ENCODE data around the gene GTF3C6.

GTF3C6 gene

DNA sequence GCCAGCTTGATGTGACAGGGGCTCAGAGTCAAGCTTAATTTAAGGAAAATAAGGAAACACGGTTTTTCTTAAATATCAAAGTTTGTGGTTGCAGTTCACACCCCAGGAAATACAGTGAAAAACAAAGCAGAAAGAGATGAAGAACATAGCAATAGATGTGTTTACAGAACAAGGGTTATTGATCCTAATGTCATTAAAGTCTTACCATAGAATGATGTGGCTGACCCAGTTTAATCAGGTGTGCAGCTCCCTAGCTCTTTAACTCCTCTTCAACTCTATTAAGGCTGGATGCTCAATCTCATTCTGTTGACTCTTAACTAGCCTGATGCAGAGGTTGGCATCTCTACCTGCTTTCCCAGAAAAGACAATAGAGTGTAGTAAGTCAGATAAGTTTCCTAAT is 7.5 kb upstream of the GTF3C6 start (continued):
- TF ChIP-seq, protein P1, sequence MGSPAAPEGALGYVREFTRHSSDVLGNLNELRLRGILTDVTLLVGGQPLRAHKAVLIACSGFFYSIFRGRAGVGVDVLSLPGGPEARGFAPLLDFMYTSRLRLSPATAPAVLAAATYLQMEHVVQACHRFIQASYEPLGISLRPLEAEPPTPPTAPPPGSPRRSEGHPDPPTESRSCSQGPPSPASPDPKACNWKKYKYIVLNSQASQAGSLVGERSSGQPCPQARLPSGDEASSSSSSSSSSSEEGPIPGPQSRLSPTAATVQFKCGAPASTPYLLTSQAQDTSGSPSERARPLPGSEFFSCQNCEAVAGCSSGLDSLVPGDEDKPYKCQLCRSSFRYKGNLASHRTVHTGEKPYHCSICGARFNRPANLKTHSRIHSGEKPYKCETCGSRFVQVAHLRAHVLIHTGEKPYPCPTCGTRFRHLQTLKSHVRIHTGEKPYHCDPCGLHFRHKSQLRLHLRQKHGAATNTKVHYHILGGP (tag by site-specific recombination; IDR thresholded peaks at IDR 0.05) = no peak
- TF ChIP-seq KLF8 (tag by site-specific recombination; IDR thresholded peaks at IDR 0.05) = no peak
- TF ChIP-seq ZBTB21 (tag by site-specific recombination; IDR thresholded peaks at IDR 0.05) = no peak
- TF ChIP-seq ZNF324 (tag by site-specific recombination; IDR thresholded peaks at IDR 0.05) = no peak
- no peak for TF ChIP-seq ZNF626 (tag by site-specific recombination; IDR thresholded peaks at IDR 0.05)
- no peak for TF ChIP-seq FEZF1 (tag by site-specific recombination; IDR thresholded peaks at IDR 0.05)
- TF ChIP-seq ZNF433 (tag by site-specific recombination; IDR thresholded peaks at IDR 0.05; ENCODE audit: low read depth) = no peak
- TF ChIP-seq, protein P2, sequence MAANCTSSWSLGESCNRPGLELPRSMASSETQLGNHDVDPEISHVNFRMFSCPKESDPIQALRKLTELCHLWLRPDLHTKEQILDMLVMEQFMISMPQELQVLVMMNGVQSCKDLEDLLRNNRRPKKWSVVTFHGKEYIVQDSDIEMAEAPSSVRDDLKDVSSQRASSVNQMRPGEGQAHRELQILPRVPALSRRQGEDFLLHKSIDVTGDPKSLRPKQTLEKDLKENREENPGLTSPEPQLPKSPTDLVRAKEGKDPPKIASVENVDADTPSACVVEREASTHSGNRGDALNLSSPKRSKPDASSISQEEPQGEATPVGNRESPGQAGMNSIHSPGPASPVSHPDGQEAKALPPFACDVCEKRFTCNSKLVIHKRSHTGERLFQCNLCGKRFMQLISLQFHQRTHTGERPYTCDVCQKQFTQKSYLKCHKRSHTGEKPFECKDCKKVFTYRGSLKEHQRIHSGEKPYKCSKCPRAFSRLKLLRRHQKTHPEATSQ (tag by site-specific recombination; IDR thresholded peaks at IDR 0.05) = no peak
- no peak for TF ChIP-seq ZIC2 (tag by site-specific recombination; IDR thresholded peaks at IDR 0.05)

DNA sequence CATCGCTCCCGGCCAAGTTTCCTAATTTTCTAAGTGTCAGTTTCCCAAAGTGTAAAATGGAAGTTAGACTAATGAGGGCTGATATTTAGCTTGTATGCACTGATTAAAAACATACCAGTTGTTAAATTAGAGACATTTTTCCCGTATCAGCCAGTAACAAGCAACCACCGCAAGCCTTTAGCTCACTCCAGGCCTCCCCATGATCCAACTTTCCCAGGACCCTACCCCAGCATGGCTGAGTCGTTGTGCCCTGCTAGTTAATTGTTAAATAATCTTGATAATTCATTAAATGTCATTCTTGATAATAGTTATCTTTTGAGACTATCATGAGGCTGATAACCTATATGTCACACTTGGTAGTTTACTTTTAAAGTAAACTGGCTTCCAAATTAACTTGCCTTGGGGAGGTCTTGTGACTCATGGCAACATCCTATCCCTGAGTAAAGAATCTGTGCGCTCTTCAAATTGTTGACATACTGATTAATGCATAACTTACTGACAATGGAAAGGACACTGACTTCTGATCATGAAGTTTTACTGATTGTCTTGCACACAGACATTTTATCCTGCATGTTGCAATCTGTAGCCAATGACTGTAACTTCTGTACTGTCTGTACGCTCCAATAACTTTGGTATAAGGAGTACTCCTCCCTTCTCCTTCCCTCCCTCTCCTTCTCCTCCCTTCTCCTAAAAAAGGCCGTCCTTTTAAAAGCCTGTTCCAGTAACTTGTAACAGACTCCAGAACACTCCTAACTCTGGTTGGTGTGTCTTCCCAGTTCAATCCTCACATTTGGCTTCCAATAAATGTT is 6.3 kb upstream of the GTF3C6 start:
- Histone ChIP-seq H3K4me3 (ENCODE audit: low read depth, low read length) (no peak overlapping the region), H3K4me1 (ENCODE audit: control insufficient read depth, insufficient read depth, low read length) (0 out of 2 replicates have a peak, but pooled peaks cover 4% of the 10 kb centered on the region), H3K27ac (ENCODE audit: extremely low read depth, low read depth, low read length) (no peak overlapping the region), H3K9me3 (ENCODE audit: control insufficient read depth, insufficient read depth, low read depth, low read length) (no peaks in the 10 kb centered on the region), H3K36me3 (ENCODE audit: control insufficient read depth in 2 of 2, insufficient read depth in 1 of 2, low read length in 2 of 2) (no peaks in the 10 kb centered on the region)
- TF ChIP-seq ZNF335 (tag by site-specific recombination; conservative IDR thresholded peaks at IDR 0.05) (peak; percentile 79; the same call in 1 of the 2 replicates), ZNF600 (tag by site-specific recombination; IDR thresholded peaks at IDR 0.05) (peak; percentile 64; the same call in 1 of the 2 replicates), WT1 (tag by site-specific recombination; IDR thresholded peaks at IDR 0.05) (peak; percentile 71), ZNF426 (tag by site-specific recombination; IDR thresholded peaks at IDR 0.05) (no peak), ZNF707 (tag by site-specific recombination; IDR thresholded peaks at IDR 0.05) (peak; percentile 35; the same call in 1 of the 2 replicates), SP3 (tag by site-specific recombination; IDR thresholded peaks at IDR 0.05) (peak; percentile 25; the same call in 1 of the 2 replicates), ZNF16 (tag by site-specific recombination; IDR thresholded peaks at IDR 0.05; ENCODE audit: low read depth) (no peak), ZBTB17 (tag by site-specific recombination; IDR thresholded peaks at IDR 0.05) (0 out of 2 replicates have a peak, but pooled peaks have one; percentile 15)
- ChIA-PET CTCF (interaction anchor here (0.6 to 13.0 kb wide), 7 partner anchors 11 to 424 kb away, joined by 3 to 114 read pairs (median 3); no protein-coding TSS in a partner anchor), POLR2A (no interaction called here)

DNA sequence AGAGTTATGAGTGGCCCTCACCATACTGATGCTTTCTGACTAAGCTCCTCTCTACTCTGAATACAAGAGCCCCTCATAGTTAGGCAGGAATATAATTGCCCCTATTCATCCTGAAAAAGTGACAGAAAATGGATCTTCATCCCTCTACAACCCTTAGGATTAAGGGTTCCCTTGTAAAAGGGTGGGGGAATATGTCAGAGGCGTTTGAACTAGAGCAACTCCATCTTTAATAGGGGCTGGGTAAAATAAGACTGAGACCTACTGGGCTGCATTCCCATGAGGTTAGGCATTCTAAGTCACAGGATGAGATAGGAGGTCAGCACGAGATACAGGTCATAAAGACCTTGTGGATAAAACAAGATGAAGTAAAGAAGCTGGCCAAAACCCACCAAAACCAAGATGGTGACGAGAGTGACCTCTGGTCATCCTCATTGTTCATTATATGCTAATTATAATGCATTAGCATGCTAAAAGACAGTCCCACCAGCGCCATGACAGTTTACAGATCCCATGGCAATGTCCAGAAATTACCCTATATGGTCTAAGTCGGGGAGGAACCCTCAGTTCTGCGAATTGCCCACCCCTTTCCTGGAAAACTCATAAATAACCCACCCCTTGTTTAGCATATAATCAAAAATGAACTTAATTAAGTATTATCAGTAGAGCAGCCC is 4.7 kb upstream of the GTF3C6 start:
- H3K27ac ChIP-seq (ENCODE audit: extremely low read depth, low read depth, low read length) = no peak overlapping the region
- no peaks in the 10 kb centered on the region for H3K9me3 ChIP-seq (ENCODE audit: control insufficient read depth, insufficient read depth, low read depth, low read length)
- ChIA-PET POLR2A (interaction anchor here (0.7 kb wide), 1 partner anchor 23 kb away, joined by 4 read pairs; no protein-coding TSS in a partner anchor), CTCF (interaction anchor here (1.3 to 13.0 kb wide), 2 partner anchors 273 to 426 kb away, joined by 4 to 114 read pairs; no protein-coding TSS in a partner anchor)
- no peak overlapping the region for H3K4me3 ChIP-seq (ENCODE audit: low read depth, low read length)
- H3K4me1 ChIP-seq (ENCODE audit: control insufficient read depth, insufficient read depth, low read length) = 0 out of 2 replicates have a peak, but pooled peaks cover 4% of the 10 kb centered on the region
- no peaks in the 10 kb centered on the region for H3K36me3 ChIP-seq (ENCODE audit: control insufficient read depth in 2 of 2, insufficient read depth in 1 of 2, low read length in 2 of 2)
- TF ChIP-seq ZNF555 (tag by site-specific recombination; conservative IDR thresholded peaks at IDR 0.05) = no peak
- no peak for TF ChIP-seq ZNF747 (tag by site-specific recombination; IDR thresholded peaks at IDR 0.05)
- TF ChIP-seq ZSCAN30 (tag by site-specific recombination; IDR thresholded peaks at IDR 0.05) = no peak
- no peak for TF ChIP-seq ZNF792 (tag by site-specific recombination; IDR thresholded peaks at IDR 0.05)
- no peak for TF ChIP-seq ZNF621 (tag by site-specific recombination; IDR thresholded peaks at IDR 0.05)
- no peak for TF ChIP-seq ZNF23 (tag by site-specific recombination; IDR thresholded peaks at IDR 0.05; ENCODE audit: borderline replicate concordance)
- TF ChIP-seq ZFP41 (tag by site-specific recombination; IDR thresholded peaks at IDR 0.05; ENCODE audit: borderline replicate concordance) = no peak
- TF ChIP-seq KLF10 (tag by site-specific recombination; IDR thresholded peaks at IDR 0.05) = no peak
- TF ChIP-seq ZFP69B (tag by site-specific recombination; IDR thresholded peaks at IDR 0.05) = no peak
- no peak for TF ChIP-seq ZNF701 (tag by site-specific recombination; IDR thresholded peaks at IDR 0.05)
- TF ChIP-seq ZNF221 (tag by site-specific recombination; IDR thresholded peaks at IDR 0.05; ENCODE audit: borderline replicate concordance) = no peak
- TF ChIP-seq ZNF302 (tag by site-specific recombination; IDR thresholded peaks at IDR 0.05; ENCODE audit: low read depth) = no peak
